ENCODE measurements around the gene FBXO48. TPM values are rescaled to one million over a fixed set of nuclear protein-coding genes. Genes with fewer than 3 reads are reported as not detected.

FBXO48 gene
- total RNA-seq, 1 donor from 2014 or later: 2.7 TPM

GRCh38 chr2:68418855-68419254 is 48.2 kb downstream of the FBXO48 start:
- Histone ChIP-seq H3K27ac (no peak overlapping the region), H3K9ac (no peak overlapping the region), H2AFZ (replicated peaks) (no peak overlapping the region), H3F3A (ENCODE audit: low read depth) (no peaks in the 10 kb centered on the region), H3K4me3 (no peak overlapping the region), H3K36me3 (no peaks in the 10 kb centered on the region), H3K9me3 (ENCODE audit: low read depth) (no peaks in the 10 kb centered on the region), H3K79me2 (ENCODE audit: low read depth) (no peaks in the 10 kb centered on the region), H4K20me1 (ENCODE audit: low read depth) (no peaks in the 10 kb centered on the region), H3K4me1 (peaks cover 12% of the 10 kb centered on the region), H3K27me3 (no peaks in the 10 kb centered on the region), H3K4me2 (peak overlapping the region; percentile 35)
- Mint-ChIP-seq H3K36me3 (no peaks in the 10 kb centered on the region), H3K27ac (no peak overlapping the region), H3K27me3 (ENCODE audit: insufficient read depth, low read depth) (peaks cover 2% of the 10 kb centered on the region), H3K9me3 (no peaks in the 10 kb centered on the region), H3K4me3 (no peak overlapping the region), H3K4me1 (peaks cover 16% of the 10 kb centered on the region)
- TF ChIP-seq, protein P1, sequence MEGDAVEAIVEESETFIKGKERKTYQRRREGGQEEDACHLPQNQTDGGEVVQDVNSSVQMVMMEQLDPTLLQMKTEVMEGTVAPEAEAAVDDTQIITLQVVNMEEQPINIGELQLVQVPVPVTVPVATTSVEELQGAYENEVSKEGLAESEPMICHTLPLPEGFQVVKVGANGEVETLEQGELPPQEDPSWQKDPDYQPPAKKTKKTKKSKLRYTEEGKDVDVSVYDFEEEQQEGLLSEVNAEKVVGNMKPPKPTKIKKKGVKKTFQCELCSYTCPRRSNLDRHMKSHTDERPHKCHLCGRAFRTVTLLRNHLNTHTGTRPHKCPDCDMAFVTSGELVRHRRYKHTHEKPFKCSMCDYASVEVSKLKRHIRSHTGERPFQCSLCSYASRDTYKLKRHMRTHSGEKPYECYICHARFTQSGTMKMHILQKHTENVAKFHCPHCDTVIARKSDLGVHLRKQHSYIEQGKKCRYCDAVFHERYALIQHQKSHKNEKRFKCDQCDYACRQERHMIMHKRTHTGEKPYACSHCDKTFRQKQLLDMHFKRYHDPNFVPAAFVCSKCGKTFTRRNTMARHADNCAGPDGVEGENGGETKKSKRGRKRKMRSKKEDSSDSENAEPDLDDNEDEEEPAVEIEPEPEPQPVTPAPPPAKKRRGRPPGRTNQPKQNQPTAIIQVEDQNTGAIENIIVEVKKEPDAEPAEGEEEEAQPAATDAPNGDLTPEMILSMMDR (IDR thresholded peaks at IDR 0.05): no peak
- TF ChIP-seq EZH2 (IDR thresholded peaks at IDR 0.05): no peak
- no peak for TF ChIP-seq EZH2phosphoT487 (IDR thresholded peaks at IDR 0.05)
- DNase-seq (ENCODE audit: low spot score): peak; percentile 26

GRCh38 chr2:68418419-68418818 is 48.7 kb downstream of the FBXO48 start:
- no peaks in the 10 kb centered on the region for H3K9me3 Mint-ChIP-seq
- no peak for DNase-seq (ENCODE audit: low spot score)
- Histone ChIP-seq H2AFZ (replicated peaks) (no peak overlapping the region), H3K4me1 (peaks cover 12% of the 10 kb centered on the region), H3K79me2 (ENCODE audit: low read depth) (no peaks in the 10 kb centered on the region), H3K36me3 (no peaks in the 10 kb centered on the region), H3K4me2 (peak overlapping the region; percentile 35), H4K20me1 (ENCODE audit: low read depth) (no peaks in the 10 kb centered on the region), H3K27me3 (no peaks in the 10 kb centered on the region), H3K9me3 (ENCODE audit: low read depth) (no peaks in the 10 kb centered on the region), H3F3A (ENCODE audit: low read depth) (no peaks in the 10 kb centered on the region), H3K4me3 (no peak overlapping the region), H3K27ac (no peak overlapping the region), H3K9ac (no peak overlapping the region)
- peaks cover 2% of the 10 kb centered on the region for H3K27me3 Mint-ChIP-seq (ENCODE audit: insufficient read depth, low read depth)
- no peak overlapping the region for H3K4me3 Mint-ChIP-seq
- no peaks in the 10 kb centered on the region for H3K36me3 Mint-ChIP-seq
- H3K27ac Mint-ChIP-seq: no peak overlapping the region
- no peak for TF ChIP-seq EZH2 (IDR thresholded peaks at IDR 0.05)
- TF ChIP-seq, protein P1 (IDR thresholded peaks at IDR 0.05): no peak
- no peak for TF ChIP-seq EZH2phosphoT487 (IDR thresholded peaks at IDR 0.05)
- H3K4me1 Mint-ChIP-seq: peaks cover 16% of the 10 kb centered on the region

DNA sequence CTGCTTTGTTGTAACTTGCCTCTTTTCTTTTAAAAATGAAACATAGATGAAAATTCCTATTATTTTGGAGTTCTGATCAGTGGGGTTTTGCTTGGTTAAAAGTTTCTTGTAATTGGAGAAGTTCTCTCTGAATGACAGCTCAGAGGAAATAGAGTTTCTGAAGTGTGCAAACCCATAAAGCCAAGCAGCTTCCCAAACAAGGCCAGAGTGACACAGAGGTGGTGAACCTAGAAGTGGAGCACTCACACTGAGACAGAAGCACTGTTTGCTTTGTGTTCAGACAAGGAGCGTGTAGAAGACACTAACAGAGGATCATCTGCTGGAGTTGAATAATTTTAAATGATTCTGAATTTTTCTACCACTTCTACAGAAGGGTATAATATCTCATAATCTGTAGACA is 49.2 kb downstream of the FBXO48 start:
- no peak for DNase-seq (ENCODE audit: low spot score)
- peaks cover 16% of the 10 kb centered on the region for H3K4me1 Mint-ChIP-seq

More for the DNA sequence above, 49.2 kb downstream of the FBXO48 start:
- H3K4me3 Mint-ChIP-seq: no peak overlapping the region
- no peaks in the 10 kb centered on the region for H3K27me3 ChIP-seq
- no peak overlapping the region for H3K27ac ChIP-seq
- no peaks in the 10 kb centered on the region for H3K9me3 Mint-ChIP-seq
- H3K36me3 Mint-ChIP-seq: no peaks in the 10 kb centered on the region
- H3F3A ChIP-seq (ENCODE audit: low read depth): no peaks in the 10 kb centered on the region
- peaks cover 12% of the 10 kb centered on the region for H3K4me1 ChIP-seq
- no peak overlapping the region for H3K27ac Mint-ChIP-seq
- no peak overlapping the region for H3K9ac ChIP-seq
- H2AFZ ChIP-seq (replicated peaks): no peak overlapping the region
- H3K4me3 ChIP-seq: no peak overlapping the region
- H3K36me3 ChIP-seq: no peaks in the 10 kb centered on the region
- H3K27me3 Mint-ChIP-seq (ENCODE audit: insufficient read depth, low read depth): peaks cover 2% of the 10 kb centered on the region
- H3K79me2 ChIP-seq (ENCODE audit: low read depth): no peaks in the 10 kb centered on the region
- H3K4me2 ChIP-seq: no peak overlapping the region
- no peak for TF ChIP-seq EZH2 (IDR thresholded peaks at IDR 0.05)
- TF ChIP-seq, protein P1 (IDR thresholded peaks at IDR 0.05): no peak
- TF ChIP-seq EZH2phosphoT487 (IDR thresholded peaks at IDR 0.05): no peak
- H4K20me1 ChIP-seq (ENCODE audit: low read depth): no peaks in the 10 kb centered on the region
- no peaks in the 10 kb centered on the region for H3K9me3 ChIP-seq (ENCODE audit: low read depth)

Data from neural progenitor cell (in vitro differentiated cells).